Fibroblast of lung (primary cell): Measurements from ENCODE around the gene APP.

Experiments used
- EZH2 ChIP-seq: IDR thresholded peaks from 2 replicates; pipeline ENCODE4 v1.5.1; 2012; ENCODE audit warnings: low read length, control low read depth, mild to moderate bottlenecking; ENCODE audit errors: missing control alignments
- TF ChIP-seq, protein P1 (sequence below), 2 donors: IDR thresholded peaks in 1 of 2; conservative IDR thresholded peaks in 1 of 2; 1 replicate in 1 of 2; 2 replicates in 1 of 2; pipeline ENCODE4 v1.5.1; 2011 to 2012; ENCODE audit warnings: low read length in 2 of 2, control low read depth in 1 of 2, inconsistent platforms in 1 of 2, low read depth in 1 of 2, mild to moderate bottlenecking in 1 of 2

DNA sequence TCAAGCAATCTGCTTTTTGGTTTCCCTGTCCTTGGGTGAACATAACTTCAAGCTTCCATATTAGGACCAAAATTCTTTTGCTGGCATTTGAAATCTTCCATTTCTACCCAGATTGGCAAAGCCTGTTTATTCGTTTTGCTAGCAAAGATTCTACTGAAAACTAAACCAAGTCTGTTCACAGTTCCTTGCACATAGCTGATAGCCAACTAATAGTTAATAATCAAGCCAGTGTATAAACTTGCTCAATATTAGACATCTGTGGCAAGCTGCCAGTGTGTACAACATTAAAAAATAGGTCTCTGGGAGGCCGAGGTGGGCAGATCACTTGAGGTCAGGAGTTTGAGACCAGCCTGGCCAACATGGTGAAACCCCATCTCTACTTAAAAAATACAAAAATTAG, 6.3 kb downstream of the APP start:
- TF ChIP-seq EZH2, result no peak
- TF ChIP-seq, protein P1, sequence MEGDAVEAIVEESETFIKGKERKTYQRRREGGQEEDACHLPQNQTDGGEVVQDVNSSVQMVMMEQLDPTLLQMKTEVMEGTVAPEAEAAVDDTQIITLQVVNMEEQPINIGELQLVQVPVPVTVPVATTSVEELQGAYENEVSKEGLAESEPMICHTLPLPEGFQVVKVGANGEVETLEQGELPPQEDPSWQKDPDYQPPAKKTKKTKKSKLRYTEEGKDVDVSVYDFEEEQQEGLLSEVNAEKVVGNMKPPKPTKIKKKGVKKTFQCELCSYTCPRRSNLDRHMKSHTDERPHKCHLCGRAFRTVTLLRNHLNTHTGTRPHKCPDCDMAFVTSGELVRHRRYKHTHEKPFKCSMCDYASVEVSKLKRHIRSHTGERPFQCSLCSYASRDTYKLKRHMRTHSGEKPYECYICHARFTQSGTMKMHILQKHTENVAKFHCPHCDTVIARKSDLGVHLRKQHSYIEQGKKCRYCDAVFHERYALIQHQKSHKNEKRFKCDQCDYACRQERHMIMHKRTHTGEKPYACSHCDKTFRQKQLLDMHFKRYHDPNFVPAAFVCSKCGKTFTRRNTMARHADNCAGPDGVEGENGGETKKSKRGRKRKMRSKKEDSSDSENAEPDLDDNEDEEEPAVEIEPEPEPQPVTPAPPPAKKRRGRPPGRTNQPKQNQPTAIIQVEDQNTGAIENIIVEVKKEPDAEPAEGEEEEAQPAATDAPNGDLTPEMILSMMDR (conservative IDR thresholded peaks at IDR 0.05 in 1 of 2, IDR thresholded peaks at IDR 0.05 in 1 of 2; ENCODE audit: low read depth in 1 of 2, low read length in 2 of 2), result no peak
